Raji (cell line): ENCODE measurements around the gene UST.

Experiments
- POLR2A ChIP-seq: IDR thresholded peaks from 2 replicates; pipeline ENCODE4 v1.6.1; 2011; ENCODE audit warnings: low read depth, low read length, control low read depth; ENCODE audit not compliant: insufficient read depth

UST gene

GRCh38 chr6:148947621-148948444 lies 201.0 kb downstream of the UST start:
- TF ChIP-seq POLR2A: no peak

- no peak for TF ChIP-seq POLR2A
Measured at GRCh38 chr6:148951662-148952061, 204.8 kb downstream of the UST start.

GRCh38 chr6:148952147-148953035 lies 205.6 kb downstream of the UST start:
- TF ChIP-seq POLR2A: no peak

- no peak for TF ChIP-seq POLR2A
Measured at GRCh38 chr6:148954461-148954860, 207.6 kb downstream of the UST start.

GRCh38 chr6:148954934-148955333 lies 208.1 kb downstream of the UST start:
- TF ChIP-seq POLR2A: no peak

GRCh38 chr6:148955441-148955840 lies 208.6 kb downstream of the UST start:
- TF ChIP-seq POLR2A: no peak

- TF ChIP-seq POLR2A: no peak
Measured at GRCh38 chr6:148957752-148958151, 210.9 kb downstream of the UST start.

- no peak for TF ChIP-seq POLR2A
Measured at GRCh38 chr6:148959008-148959407, 212.2 kb downstream of the UST start.

GRCh38 chr6:148959501-148959900 lies 212.7 kb downstream of the UST start:
- TF ChIP-seq POLR2A: no peak

GRCh38 chr6:148962854-148963515 lies 216.2 kb downstream of the UST start:
- no peak for TF ChIP-seq POLR2A

- no peak for TF ChIP-seq POLR2A
Measured at GRCh38 chr6:148963738-148964137, 216.9 kb downstream of the UST start.

GRCh38 chr6:148964467-148964866 lies 217.6 kb downstream of the UST start:
- no peak for TF ChIP-seq POLR2A

- TF ChIP-seq POLR2A: no peak
Measured at GRCh38 chr6:148965287-148965686, 218.5 kb downstream of the UST start.

- no peak for TF ChIP-seq POLR2A
Measured at GRCh38 chr6:148967011-148967520, 220.2 kb downstream of the UST start.

GRCh38 chr6:148967541-148967956 lies 220.7 kb downstream of the UST start:
- no peak for TF ChIP-seq POLR2A
